Upper lobe of left lung (tissue), 4 donors: ENCODE results near the gene BLTP3A.

ENCODE experiments used
- CTCF ChIP-seq, 6 experiments: fragments of 450-650 bp in 4 of 6; fragments of 200-600 bp in 2 of 6; sonication (generic) in 2 of 6; IDR thresholded peaks; one replicate each; pipeline ENCODE4 v1.5.1; 2016 to 2019; ENCODE audit warnings: antibody characterized with exemption in 6 of 6
- POLR2A ChIP-seq, 4 donors: fragments of 450-650 bp; IDR thresholded peaks; one replicate each; pipeline ENCODE4 v1.5.1; 2016 to 2017; ENCODE audit warnings: antibody characterized with exemption in 4 of 4, mild to moderate bottlenecking in 2 of 4

GRCh38 chr6:34743625-34744293, 48.1 kb upstream of the BLTP3A start:
- TF ChIP-seq POLR2A (IDR thresholded peaks at IDR 0.05) (no peak), CTCF (IDR thresholded peaks at IDR 0.05) (no peak)
